Naive thymus-derived CD8-positive, alpha-beta T cell (primary cell): ENCODE data around the gene HSPA8. TPM values are rescaled to one million over a fixed set of nuclear protein-coding genes. Genes with fewer than 3 reads are reported as not detected.
A peak's percentile ranks its signal among the peaks of the same experiment; 100 is the strongest.

Experiments used
- ATAC-seq, 2 donors: fragments of 150-1000 bp; cut with Tn5 transposase in 1 of 2; sonication (Bioruptor Pico), chemical (Tn5 transposase) in 1 of 2; 1 replicate in 1 of 2; 2 replicates in 1 of 2; pipeline ENCODE4 v1.10.0; 2021; ENCODE audit warnings: mild to moderate bottlenecking in 2 of 2, moderate library complexity in 2 of 2
- POLR2A ChIA-PET: fragments of 350-600 bp; sonication (Branson Sonifier 250); formaldehyde crosslinking; loops from one replicate; lab custom pipeline; 2021; ENCODE audit warnings: antibody characterized with exemption; lab: Charles Lee
- DNase-seq, 10 donors: peaks; one replicate each; pipeline versions ENCODE4 v3.0.0 to v3.0.0-alpha.2; 2020 to 2022
- H3K27ac Mint-ChIP-seq, 10 donors: one replicate each; pipeline ENCODE4 v1.8.0; 2020 to 2022; ENCODE audit warnings: mild to moderate bottlenecking in 10 of 10, mixed read lengths in 10 of 10, moderate library complexity in 4 of 10, inconsistent platforms in 1 of 10
- H3K27me3 Mint-ChIP-seq, 5 donors: one replicate each; pipeline ENCODE4 v1.8.0; 2021 to 2022; ENCODE audit warnings: mixed read lengths in 5 of 5
- H3K36me3 Mint-ChIP-seq, 3 donors: one replicate each; pipeline ENCODE4 v1.8.0; 2020 to 2022; ENCODE audit warnings: mixed read lengths in 3 of 3, mild to moderate bottlenecking in 2 of 3, inconsistent platforms in 1 of 3
- H3K4me1 Mint-ChIP-seq, 4 donors: one replicate each; pipeline ENCODE4 v1.8.0; 2021 to 2022; ENCODE audit warnings: mixed read lengths in 4 of 4
- H3K4me3 Mint-ChIP-seq, 10 donors: one replicate each; pipeline ENCODE4 v1.8.0; 2020 to 2022; ENCODE audit warnings: mild to moderate bottlenecking in 10 of 10, mixed read lengths in 10 of 10, moderate library complexity in 6 of 10, inconsistent platforms in 1 of 10
- H3K9me3 Mint-ChIP-seq, 9 donors: one replicate each; pipeline ENCODE4 v1.8.0; 2020 to 2022; ENCODE audit warnings: mixed read lengths in 9 of 9, mild to moderate bottlenecking in 3 of 9, inconsistent platforms in 1 of 9, moderate library complexity in 1 of 9
- polyA plus RNA-seq, 3 donors: library from polyadenylated mRNA; unstranded; fragments of 300-500 nt; fragmentation: Illumina TruSeq; gene quantifications; one replicate each; pipeline ENCODE4 v1.2.3, GENCODE V29; 2021
- total RNA-seq, 8 experiments: library from RNA in 2 of 8; stranded (reverse) in 2 of 8; gene quantifications; one replicate each; pipeline ENCODE4 v1.2.3 and lab custom pipeline; 2021 to 2026

HSPA8 gene
- total and polyA plus RNA-seq, 5 experiments from 2014 or later, result 892 to 1,399 (median 1,075) TPM

DNA sequence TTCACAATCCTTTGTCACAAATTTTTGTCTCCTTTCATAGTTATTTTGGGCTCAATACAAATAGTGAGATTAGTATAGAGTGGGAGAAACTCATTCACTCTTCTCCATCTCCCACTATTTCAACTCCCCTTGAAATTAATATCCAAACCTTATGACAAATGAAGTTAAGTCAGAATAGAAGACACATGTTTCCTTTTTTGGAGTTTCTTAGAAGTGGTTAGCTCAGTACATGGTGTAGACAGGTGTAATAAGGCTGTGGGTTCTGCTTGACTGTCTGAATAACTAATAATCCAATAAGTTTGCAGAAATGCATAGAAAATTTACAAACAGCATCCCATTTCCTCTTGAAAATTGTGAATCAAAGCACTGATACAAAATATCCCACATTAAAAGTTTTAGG lies 10.8 kb upstream of the HSPA8 start:
- H3K4me1 Mint-ChIP-seq, result peaks cover 29 to 57% (median 52%) of the 10 kb centered on the region in 4 donors
- peak overlapping the region in 2 of 10 donors; percentile 5 to 49 for H3K4me3 Mint-ChIP-seq
- H3K27me3 Mint-ChIP-seq, result no peaks in the 10 kb centered on the region
- H3K36me3 Mint-ChIP-seq, result peaks cover 0 to 6% (median 0%) of the 10 kb centered on the region in 3 donors
- POLR2A ChIA-PET, result interaction anchor here (0.6 to 9.4 kb wide), 8 partner anchors 10 to 190 kb away, joined by 3 to 77 read pairs (median 4); partner anchors contain the start of gene HSPA8
- no peaks in the 10 kb centered on the region for H3K9me3 Mint-ChIP-seq
- peak overlapping the region in 9 of 10 donors; percentile 35 to 100 (median 95) for H3K27ac Mint-ChIP-seq
- ATAC-seq, result no peak
- DNase-seq, result no peak

- no peak for DNase-seq
- POLR2A ChIA-PET, result interaction anchor here (0.6 to 9.4 kb wide), 10 partner anchors 10 to 191 kb away, joined by 3 to 77 read pairs (median 4); partner anchors contain the start of gene HSPA8
- ATAC-seq, result no peak
- Mint-ChIP-seq H3K4me1 (peaks cover 29 to 57% (median 52%) of the 10 kb centered on the region in 4 donors), H3K27me3 (no peaks in the 10 kb centered on the region), H3K36me3 (peaks cover 0 to 6% (median 0%) of the 10 kb centered on the region in 3 donors), H3K4me3 (peak overlapping the region in 3 of 10 donors; percentile 5 to 49 (median 8)), H3K9me3 (no peaks in the 10 kb centered on the region), H3K27ac (peak overlapping the region in 9 of 10 donors; percentile 60 to 100 (median 95))
These were observed 10.4 kb upstream of the HSPA8 start for GRCh38 chr11:123072332-123072761.

GRCh38 chr11:123069908-123070821 lies 8.2 kb upstream of the HSPA8 start:
- H3K4me3 Mint-ChIP-seq, result peak overlapping the region; percentile 79 to 96 (median 90)
- ATAC-seq, result peak; percentile 73 to 92
- H3K27me3 Mint-ChIP-seq, result no peaks in the 10 kb centered on the region
- peak overlapping the region; percentile 91 to 100 (median 96) for H3K27ac Mint-ChIP-seq
- peak in 4 of 10 donors; percentile 38 to 75 (median 58) for DNase-seq
- H3K9me3 Mint-ChIP-seq, result no peaks in the 10 kb centered on the region
- POLR2A ChIA-PET, result interaction anchor here (0.8 to 9.4 kb wide), 7 partner anchors 8 to 34 kb away, joined by 4 to 77 read pairs (median 16); partner anchors contain the start of gene HSPA8
- H3K36me3 Mint-ChIP-seq, result peaks cover 0 to 10% (median 2%) of the 10 kb centered on the region in 3 donors
- H3K4me1 Mint-ChIP-seq, result peaks cover 33 to 64% (median 60%) of the 10 kb centered on the region in 4 donors

DNA sequence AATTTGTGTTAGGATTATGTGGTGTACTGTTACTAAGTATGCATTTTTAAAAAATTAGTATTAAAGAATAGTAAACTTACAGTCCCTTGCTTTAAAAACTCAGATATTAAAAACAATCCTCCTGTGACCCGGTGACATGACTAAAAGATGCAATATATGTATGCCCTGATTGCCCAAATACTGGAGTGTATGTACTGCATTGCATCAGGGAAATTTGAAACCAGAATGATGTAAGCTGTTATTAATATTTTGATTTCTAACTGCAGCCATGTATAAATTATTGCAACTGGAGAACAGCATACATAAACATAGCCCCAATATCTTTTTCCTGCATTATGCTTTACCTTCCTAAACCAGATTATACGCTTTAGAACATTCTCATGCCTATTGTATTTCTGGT lies 3.7 kb upstream of the HSPA8 start:
- Mint-ChIP-seq H3K4me3 (peak overlapping the region in 9 of 10 donors; percentile 37 to 100 (median 67)), H3K9me3 (peaks cover 0 to 2% (median 0%) of the 10 kb centered on the region in 9 donors), H3K27me3 (peaks cover 0 to 1% (median 0%) of the 10 kb centered on the region in 5 donors), H3K4me1 (peaks cover 33 to 60% (median 48%) of the 10 kb centered on the region in 4 donors), H3K36me3 (peaks cover 15 to 19% (median 16%) of the 10 kb centered on the region in 3 donors), H3K27ac (peak overlapping the region; percentile 86 to 99 (median 93))
- DNase-seq (no peak), ATAC-seq (no peak)
- POLR2A ChIA-PET, result interaction anchor here (9.4 to 15.2 kb wide), 2 partner anchors 9 to 18 kb away, joined by 74 to 220 read pairs; no protein-coding TSS in a partner anchor

- Mint-ChIP-seq H3K27ac (peak overlapping the region; percentile 96 to 100 (median 98)), H3K36me3 (peaks cover 30 to 35% (median 31%) of the 10 kb centered on the region in 3 donors), H3K4me3 (peak overlapping the region; percentile 96 to 100 (median 99)), H3K9me3 (peaks cover 0 to 2% (median 0%) of the 10 kb centered on the region in 9 donors), H3K4me1 (peaks cover 34 to 62% (median 51%) of the 10 kb centered on the region in 4 donors), H3K27me3 (peaks cover 0 to 1% (median 0%) of the 10 kb centered on the region in 5 donors)
- ATAC-seq, result no peak
- POLR2A ChIA-PET, result interaction anchor here (1.0 to 15.2 kb wide), 10 partner anchors 8 to 367 kb away, joined by 3 to 220 read pairs (median 21); partner anchors contain the start of gene CRTAM
- DNase-seq, result no peak
These were observed 2.1 kb upstream of the HSPA8 start for GRCh38 chr11:123063826-123064657.

DNA sequence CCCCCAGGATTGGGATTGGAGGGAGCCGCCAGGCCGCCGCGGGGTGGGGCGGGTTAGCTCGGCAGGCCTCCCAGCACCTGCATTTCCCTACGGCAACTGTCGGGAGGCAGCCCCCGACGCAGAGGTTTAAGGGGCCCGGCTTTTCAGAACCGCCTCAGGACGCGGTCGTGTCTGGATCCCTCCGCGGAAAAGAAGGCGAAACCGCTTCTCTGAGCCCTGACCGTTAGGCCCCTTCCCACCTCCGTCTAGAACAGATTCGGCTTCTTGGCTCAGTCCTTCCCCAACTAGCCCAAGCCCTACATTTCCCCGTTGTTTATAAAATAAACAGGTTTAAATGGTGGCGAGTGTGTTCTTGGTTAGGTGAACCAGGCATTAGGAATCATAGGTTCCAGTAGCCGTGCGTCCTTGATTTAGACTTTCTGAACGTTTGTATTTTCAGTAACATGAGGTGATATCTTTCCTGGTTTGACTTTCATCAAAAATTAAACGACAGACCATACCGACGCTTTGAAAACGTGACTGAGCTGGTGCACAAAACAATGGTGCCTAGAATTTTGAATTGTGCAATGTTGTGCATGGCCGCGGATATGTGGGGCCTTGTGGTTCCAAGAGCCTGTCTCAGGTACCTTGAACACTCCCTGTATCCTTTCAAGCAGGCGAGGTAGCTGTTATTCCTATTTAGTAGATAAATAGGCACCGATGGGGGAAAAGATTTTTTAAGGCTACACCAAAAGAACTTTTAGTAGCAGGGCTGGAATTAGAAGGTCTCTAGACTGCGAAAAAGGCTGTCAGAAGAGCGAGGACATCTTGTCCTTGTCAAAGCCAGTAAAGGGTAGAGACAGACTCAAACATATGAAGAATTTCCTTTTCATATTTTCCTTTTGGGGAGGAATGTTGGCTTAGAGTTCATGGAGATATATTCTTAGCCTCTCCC lies 1.2 kb upstream of the HSPA8 start:
- peak; percentile 1 to 13 for ATAC-seq
- peaks cover 39 to 44% (median 40%) of the 10 kb centered on the region in 3 donors for H3K36me3 Mint-ChIP-seq
- POLR2A ChIA-PET, result interaction anchor here (0.6 to 15.2 kb wide), 22 partner anchors 9 to 1734 kb away, joined by 3 to 220 read pairs (median 8); partner anchors contain the start of gene CRTAM
- peaks cover 0 to 2% (median 0%) of the 10 kb centered on the region in 9 donors for H3K9me3 Mint-ChIP-seq
- H3K27ac Mint-ChIP-seq, result peak overlapping the region; percentile 96 to 100 (median 98)
- H3K4me1 Mint-ChIP-seq, result peaks cover 36 to 64% (median 51%) of the 10 kb centered on the region in 4 donors
- H3K4me3 Mint-ChIP-seq, result peak overlapping the region; percentile 96 to 100 (median 99)
- H3K27me3 Mint-ChIP-seq, result peaks cover 0 to 1% (median 0%) of the 10 kb centered on the region in 5 donors
- DNase-seq, result peak in 8 of 10 donors; percentile 12 to 74 (median 54)

GRCh38 chr11:123062158-123062891 lies 389 bp upstream of the HSPA8 start:
- peak; percentile 98 to 100 (median 100) for DNase-seq
- peaks cover 41 to 52% (median 48%) of the 10 kb centered on the region in 3 donors for H3K36me3 Mint-ChIP-seq
- H3K27me3 Mint-ChIP-seq, result peaks cover 0 to 1% (median 0%) of the 10 kb centered on the region in 5 donors
- ATAC-seq, result peak; percentile 83 to 88
- H3K27ac Mint-ChIP-seq, result peak overlapping the region; percentile 96 to 100 (median 98)
- H3K4me3 Mint-ChIP-seq, result peak overlapping the region; percentile 96 to 100 (median 99)
- H3K4me1 Mint-ChIP-seq, result peaks cover 42 to 73% (median 60%) of the 10 kb centered on the region in 4 donors
- POLR2A ChIA-PET, result interaction anchor here (0.5 to 15.2 kb wide), 32 partner anchors 8 to 1770 kb away, joined by 3 to 220 read pairs (median 5); partner anchors contain the start of genes CRTAM and SC5D
- peaks cover 0 to 2% (median 0%) of the 10 kb centered on the region in 9 donors for H3K9me3 Mint-ChIP-seq

DNA sequence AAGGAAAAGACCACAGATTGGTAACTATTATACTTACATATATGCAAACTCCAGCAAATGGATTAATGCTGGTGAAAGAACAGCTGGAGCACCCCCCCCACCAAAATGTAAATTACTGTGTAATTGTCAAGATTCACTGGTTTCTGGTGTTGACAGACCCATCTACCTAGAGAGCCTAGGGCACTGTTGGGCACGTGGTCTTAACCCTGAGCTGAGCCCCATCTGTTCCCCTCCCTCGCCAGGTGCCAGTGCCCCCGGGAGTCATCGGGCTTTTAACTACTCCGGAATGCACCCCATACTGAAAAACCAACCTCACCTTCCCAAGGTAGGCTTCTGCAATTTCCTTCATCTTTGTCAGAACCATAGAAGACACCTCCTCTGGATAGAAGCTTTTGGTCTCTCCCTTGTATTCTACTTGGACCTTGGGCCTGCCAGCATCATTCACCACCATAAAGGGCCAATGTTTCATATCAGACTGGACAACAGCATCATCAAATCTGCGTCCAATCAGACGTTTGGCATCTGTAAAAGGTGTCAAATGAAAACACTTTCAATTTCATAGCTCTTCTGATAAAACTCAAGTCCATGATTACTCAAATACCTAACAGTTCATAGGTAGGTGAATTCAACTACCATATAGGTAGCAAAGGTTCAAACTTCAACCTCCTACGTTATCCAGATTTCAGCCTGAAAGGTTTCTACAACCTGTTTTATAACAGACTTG lies 1.5 kb downstream of the HSPA8 start:
- peaks cover 41 to 66% (median 52%) of the 10 kb centered on the region in 3 donors for H3K36me3 Mint-ChIP-seq
- peaks cover 44 to 83% (median 69%) of the 10 kb centered on the region in 4 donors for H3K4me1 Mint-ChIP-seq
- H3K27ac Mint-ChIP-seq, result peak overlapping the region; percentile 96 to 100 (median 98)
- DNase-seq (no peak), ATAC-seq (no peak)
- peaks cover 0 to 2% (median 0%) of the 10 kb centered on the region in 9 donors for H3K9me3 Mint-ChIP-seq
- peaks cover 0 to 1% (median 0%) of the 10 kb centered on the region in 5 donors for H3K27me3 Mint-ChIP-seq
- POLR2A ChIA-PET, result interaction anchor here (1.0 to 15.2 kb wide), 15 partner anchors 11 to 405 kb away, joined by 3 to 220 read pairs (median 7); partner anchors contain the start of genes CRTAM and UBASH3B
- peak overlapping the region; percentile 96 to 100 (median 99) for H3K4me3 Mint-ChIP-seq
